Neural progenitor cell (in vitro differentiated cells): ENCODE results near the gene NDUFB3. TPM values are rescaled to one million over a fixed set of nuclear protein-coding genes. Genes with fewer than 3 reads are reported as not detected.

Experiments used
- DNase-seq: peaks from one replicate; pipeline ENCODE4 v3.0.0-alpha.2; 2016; ENCODE audit warnings: low spot score
- H2AFZ ChIP-seq: fragments of 200-600 bp; sonication (generic); replicated peaks from 2 replicates; pipeline ENCODE4 v1.6.1; 2016; ENCODE audit warnings: antibody characterized with exemption
- H3F3A ChIP-seq: fragments of 200-600 bp; sonication (generic); 2 replicates; pipeline ENCODE4 v1.6.1; 2016; ENCODE audit warnings: antibody characterized with exemption, low read depth
- H3K27ac ChIP-seq: fragments of 200-600 bp; sonication (generic); 2 replicates; pipeline ENCODE4 v1.5.1; 2016; ENCODE audit warnings: mild to moderate bottlenecking
- H3K27me3 ChIP-seq: fragments of 200-600 bp; sonication (generic); 2 replicates; pipeline ENCODE4 v1.6.1; 2016; ENCODE audit warnings: mild to moderate bottlenecking, moderate library complexity
- H3K36me3 ChIP-seq: fragments of 200-600 bp; sonication (generic); 2 replicates; pipeline ENCODE4 v1.5.1; 2016
- H3K4me1 ChIP-seq: fragments of 200-600 bp; sonication (generic); 2 replicates; pipeline ENCODE4 v1.6.1; 2016; ENCODE audit warnings: mixed run types
- H3K4me2 ChIP-seq: fragments of 200-600 bp; sonication (generic); 2 replicates; pipeline ENCODE4 v1.6.1; 2016
- H3K4me3 ChIP-seq: fragments of 200-600 bp; sonication (generic); 2 replicates; pipeline ENCODE4 v1.5.1; 2016
- H3K79me2 ChIP-seq: fragments of 200-600 bp; sonication (generic); 2 replicates; pipeline ENCODE4 v1.6.1; 2016; ENCODE audit warnings: low read depth
- H3K9ac ChIP-seq: fragments of 200-600 bp; sonication (generic); 2 replicates; pipeline ENCODE4 v1.6.1; 2016
- H3K9me3 ChIP-seq: fragments of 200-600 bp; sonication (generic); 2 replicates; pipeline ENCODE4 v1.5.1; 2016; ENCODE audit warnings: low read depth
- H4K20me1 ChIP-seq: fragments of 200-600 bp; sonication (generic); 2 replicates; pipeline ENCODE4 v1.6.1; 2016; ENCODE audit warnings: low read depth
- H3K27ac Mint-ChIP-seq: 3 replicates; pipeline ENCODE4 v1.8.0; 2021; ENCODE audit warnings: mixed read lengths
- H3K27me3 Mint-ChIP-seq: 2 replicates; pipeline ENCODE4 v1.8.0; 2022; ENCODE audit warnings: low read depth, mild to moderate bottlenecking, inconsistent platforms, moderate library complexity, mixed read lengths; ENCODE audit not compliant: insufficient read depth
- H3K36me3 Mint-ChIP-seq: 3 replicates; pipeline ENCODE4 v1.8.0; 2021; ENCODE audit warnings: mixed read lengths
- H3K4me1 Mint-ChIP-seq: 3 replicates; pipeline ENCODE4 v1.8.0; 2021; ENCODE audit warnings: mixed read lengths
- H3K4me3 Mint-ChIP-seq: 3 replicates; pipeline ENCODE4 v1.8.0; 2021; ENCODE audit warnings: mild to moderate bottlenecking, moderate library complexity, mixed read lengths
- H3K9me3 Mint-ChIP-seq: 3 replicates; pipeline ENCODE4 v1.8.0; 2020; ENCODE audit warnings: mixed read lengths
- CTCF ChIP-seq: fragments of 200-600 bp; sonication (generic); IDR thresholded peaks from 2 replicates; pipeline ENCODE4 v1.5.1; 2017; ENCODE audit warnings: antibody characterized with exemption, mild to moderate bottlenecking
- EZH2 ChIP-seq: fragments of 200-600 bp; sonication (generic); IDR thresholded peaks from 2 replicates; pipeline ENCODE4 v1.6.1; 2017; ENCODE audit warnings: antibody characterized with exemption, mild to moderate bottlenecking, moderate library complexity
- EZH2phosphoT487 ChIP-seq: fragments of 200-600 bp; sonication (generic); IDR thresholded peaks from 2 replicates; pipeline ENCODE4 v1.6.1; 2017; ENCODE audit warnings: antibody characterized with exemption
- total RNA-seq: library from RNA; depleted of rRNA; stranded (reverse); fragments of >200 nt; gene quantifications from 2 replicates; pipeline ENCODE4 v1.2.3, GENCODE V29; 2015; ENCODE audit warnings: low replicate concordance

The NDUFB3 gene
- total RNA-seq, 1 donor from 2014 or later: 125 TPM

GRCh38 chr2:201107624-201108023, 35.8 kb downstream of the NDUFB3 start:
- no peak for DNase-seq
- TF ChIP-seq EZH2 (no peak), EZH2phosphoT487 (no peak), CTCF (no peak)
- Histone ChIP-seq H3K79me2 (no peaks in the 10 kb centered on the region), H3K4me1 (no peaks in the 10 kb centered on the region), H3K27ac (no peak overlapping the region), H4K20me1 (no peaks in the 10 kb centered on the region), H3K27me3 (no peaks in the 10 kb centered on the region), H3K9ac (no peak overlapping the region), H3K4me2 (no peak overlapping the region), H2AFZ (no peak overlapping the region), H3K36me3 (no peaks in the 10 kb centered on the region), H3F3A (no peaks in the 10 kb centered on the region), H3K4me3 (no peak overlapping the region), H3K9me3 (no peaks in the 10 kb centered on the region)
- Mint-ChIP-seq H3K36me3 (no peaks in the 10 kb centered on the region), H3K9me3 (no peaks in the 10 kb centered on the region), H3K4me3 (no peak overlapping the region), H3K4me1 (peaks cover 3% of the 10 kb centered on the region), H3K27ac (no peak overlapping the region), H3K27me3 (no peaks in the 10 kb centered on the region)

- Mint-ChIP-seq H3K27ac (no peak overlapping the region), H3K4me3 (no peak overlapping the region), H3K4me1 (peaks cover 3% of the 10 kb centered on the region), H3K36me3 (no peaks in the 10 kb centered on the region), H3K9me3 (no peaks in the 10 kb centered on the region), H3K27me3 (no peaks in the 10 kb centered on the region)
- no peaks in the 10 kb centered on the region for H3K27me3 ChIP-seq
- H3K9me3 ChIP-seq: no peaks in the 10 kb centered on the region
- TF ChIP-seq CTCF: no peak
- TF ChIP-seq EZH2phosphoT487: no peak
- TF ChIP-seq EZH2: no peak
- no peaks in the 10 kb centered on the region for H3K4me1 ChIP-seq
- no peak overlapping the region for H3K27ac ChIP-seq
- H3F3A ChIP-seq: no peaks in the 10 kb centered on the region
- DNase-seq: no peak
- no peak overlapping the region for H2AFZ ChIP-seq
- H3K4me3 ChIP-seq: no peak overlapping the region
- H3K36me3 ChIP-seq: no peaks in the 10 kb centered on the region
- H3K9ac ChIP-seq: no peak overlapping the region
- H4K20me1 ChIP-seq: no peaks in the 10 kb centered on the region
- no peaks in the 10 kb centered on the region for H3K79me2 ChIP-seq
- no peak overlapping the region for H3K4me2 ChIP-seq
These were observed 36.5 kb downstream of the NDUFB3 start for GRCh38 chr2:201108341-201108740.

DNA sequence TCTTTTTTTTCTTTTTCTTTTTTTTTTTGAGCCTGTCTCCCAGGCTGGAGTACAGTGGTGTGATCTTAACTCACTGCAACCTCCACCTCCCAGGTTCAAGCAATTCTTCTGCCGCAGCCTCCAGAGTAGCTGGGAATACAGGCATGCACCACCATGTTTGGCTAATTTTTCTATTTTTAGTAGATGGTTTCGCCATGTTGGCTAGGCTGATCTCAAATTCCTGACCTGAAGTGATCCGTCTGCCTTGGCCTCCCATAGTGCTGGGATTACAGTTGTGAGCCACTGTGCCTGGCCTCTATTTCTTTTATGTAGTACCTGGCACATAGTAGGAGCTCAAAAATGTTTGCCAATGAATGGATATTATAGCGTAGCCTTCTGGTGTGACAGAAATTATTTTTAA, 37.4 kb downstream of the NDUFB3 start:
- Mint-ChIP-seq H3K36me3 (no peaks in the 10 kb centered on the region), H3K4me3 (no peak overlapping the region), H3K27ac (no peak overlapping the region), H3K4me1 (peaks cover 3% of the 10 kb centered on the region), H3K27me3 (no peaks in the 10 kb centered on the region), H3K9me3 (no peaks in the 10 kb centered on the region)
- Histone ChIP-seq H3K9ac (no peak overlapping the region), H3K27me3 (no peaks in the 10 kb centered on the region), H2AFZ (no peak overlapping the region), H4K20me1 (no peaks in the 10 kb centered on the region), H3K27ac (no peak overlapping the region), H3K36me3 (no peaks in the 10 kb centered on the region), H3K4me2 (no peak overlapping the region), H3K9me3 (no peaks in the 10 kb centered on the region), H3K4me1 (no peaks in the 10 kb centered on the region), H3K4me3 (no peak overlapping the region), H3K79me2 (no peaks in the 10 kb centered on the region), H3F3A (no peaks in the 10 kb centered on the region)
- no peak for TF ChIP-seq EZH2
- TF ChIP-seq CTCF: no peak
- TF ChIP-seq EZH2phosphoT487: no peak
- DNase-seq: no peak

- H3K36me3 Mint-ChIP-seq: no peaks in the 10 kb centered on the region
- H3K36me3 ChIP-seq: no peaks in the 10 kb centered on the region
- peaks cover 3% of the 10 kb centered on the region for H3K4me1 Mint-ChIP-seq
- peaks cover 2% of the 10 kb centered on the region for H3K27me3 Mint-ChIP-seq
- H3K27ac ChIP-seq: no peak overlapping the region
- no peaks in the 10 kb centered on the region for H3K27me3 ChIP-seq
- peak overlapping the region; percentile 44 for H2AFZ ChIP-seq
- H3K4me1 ChIP-seq: no peaks in the 10 kb centered on the region
- no peaks in the 10 kb centered on the region for H4K20me1 ChIP-seq
- no peak overlapping the region for H3K9ac ChIP-seq
- H3K4me3 Mint-ChIP-seq: no peak overlapping the region
- TF ChIP-seq CTCF: no peak
- TF ChIP-seq EZH2: no peak
- no peak for TF ChIP-seq EZH2phosphoT487
- H3F3A ChIP-seq: no peaks in the 10 kb centered on the region
- H3K4me2 ChIP-seq: no peak overlapping the region
- peaks cover under 1% of the 10 kb centered on the region for H3K9me3 Mint-ChIP-seq
- H3K4me3 ChIP-seq: no peak overlapping the region
- no peak for DNase-seq
- no peaks in the 10 kb centered on the region for H3K9me3 ChIP-seq
- no peaks in the 10 kb centered on the region for H3K79me2 ChIP-seq
- no peak overlapping the region for H3K27ac Mint-ChIP-seq
These were observed 38.8 kb downstream of the NDUFB3 start for GRCh38 chr2:201110615-201111014.
